Aorta (tissue), 5 donors: ENCODE data around the gene INO80. TPM values are rescaled to one million over a fixed set of nuclear protein-coding genes. Genes with fewer than 3 reads are reported as not detected.

ENCODE experiments used
- ATAC-seq: fragments of 200-7000 bp; cut with Tn5 transposase; one replicate; pipeline ENCODE4 v1.9.1; 2022; ENCODE audit warnings: moderate library complexity; ENCODE audit not compliant: low FRiP score
- DNase-seq, 2 donors: peaks; one replicate each; pipeline ENCODE4 v3.0.0-alpha.2; 2020
- H3K27ac ChIP-seq, 2 donors: one replicate each; pipeline ENCODE4 v1.5.1; 2013; ENCODE audit warnings: low read length in 2 of 2, mild to moderate bottlenecking in 2 of 2, moderate library complexity in 2 of 2, control low read depth in 1 of 2, inconsistent platforms in 1 of 2, low read depth in 1 of 2
- H3K27me3 ChIP-seq, 2 donors: one replicate each; pipeline ENCODE4 v1.6.1; 2013; ENCODE audit warnings: control low read depth in 1 of 2, low read length in 1 of 2, mild to moderate bottlenecking in 1 of 2, moderate library complexity in 1 of 2; ENCODE audit not compliant: insufficient read depth in 2 of 2, control insufficient read depth in 1 of 2
- H3K36me3 ChIP-seq, 2 donors: one replicate each; pipeline ENCODE4 v1.6.1; 2013; ENCODE audit warnings: control low read depth in 1 of 2, low read length in 1 of 2, mild to moderate bottlenecking in 1 of 2; ENCODE audit not compliant: insufficient read depth in 2 of 2, control insufficient read depth in 1 of 2
- H3K4me1 ChIP-seq, 2 donors: one replicate each; pipeline ENCODE4 v1.6.1; 2013; ENCODE audit warnings: low read length in 2 of 2, control low read depth in 1 of 2, mild to moderate bottlenecking in 1 of 2, moderate library complexity in 1 of 2; ENCODE audit not compliant: insufficient read depth in 2 of 2, control insufficient read depth in 1 of 2
- H3K4me3 ChIP-seq, 2 donors: one replicate each; pipeline ENCODE4 v1.5.1; 2013; ENCODE audit warnings: low read length in 2 of 2, control low read depth in 1 of 2, mild to moderate bottlenecking in 1 of 2
- H3K9me3 ChIP-seq: one replicate; pipeline ENCODE4 v1.6.1; 2013; ENCODE audit warnings: mild to moderate bottlenecking, low read length; ENCODE audit not compliant: control insufficient read depth
- WGBS, 2 donors: extraction: QIAGEN DNeasy Blood & Tissue Kit; methylation state at CpG; one replicate each; pipeline ENCODE4 v1.1.7; 2013; 5-methylcytosine and 5-hydroxymethylcytosine counted together
- intact Hi-C, 2 donors: fragments of 100-400 bp; cut with DNase I; formaldehyde crosslinking; loops; one replicate each; pipeline versions ENCODE4 v1.14.2 to v1.15.0; 2022
- polyA plus RNA-seq, 2 donors: library from polyadenylated mRNA; stranded (reverse); fragments of 200-250 nt; gene quantifications; one replicate each; pipeline ENCODE4 v1.2.3, GENCODE V29; 2013
- total RNA-seq, 2 donors: library from RNA; stranded (reverse); fragmentation: NEBNext Ultra II Directional; extraction: Animal tissue kit (Norgen Biotek cat#: 25700); gene quantifications; one replicate each; pipeline ENCODE4 v1.2.1, GENCODE V29; 2021
- donor health status: healthy with polysubstance abuse.
- donor health status: Bipolar disorder and iron deficiency.
- donor health status: DM: no; HTN: no; CAD: no.
- donor health status: DM: no; HTN: no; CAD: no.
- donor health status: DM: yes; HTN: yes; CAD: no.

INO80 gene
- total and polyA plus RNA-seq, 4 donors, result 6.5 to 25.1 (median 15.4) TPM

DNA sequence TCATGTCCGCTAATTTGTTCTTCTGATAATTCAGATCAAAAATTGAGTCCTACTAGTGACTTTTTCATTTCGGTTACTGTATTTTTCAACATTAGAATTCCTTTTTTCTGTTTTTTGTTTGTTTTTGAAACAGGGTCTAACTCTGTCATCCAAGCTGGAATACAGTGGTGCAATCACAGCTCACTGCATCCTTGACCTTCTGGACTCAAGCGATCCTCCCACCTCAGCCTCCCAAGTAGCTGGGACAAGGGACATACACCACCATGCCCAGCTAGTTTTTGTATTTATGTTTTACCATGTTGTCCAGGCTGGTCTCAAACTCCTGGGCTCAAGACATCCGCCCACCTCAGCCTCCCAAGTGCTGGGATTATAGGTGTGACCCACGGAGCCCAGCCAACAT is 8.0 kb upstream of the INO80 start:
- Histone ChIP-seq H3K27ac (no peak overlapping the region), H3K36me3 (no peaks in the 10 kb centered on the region), H3K9me3 (no peaks in the 10 kb centered on the region), H3K27me3 (no peaks in the 10 kb centered on the region), H3K4me1 (no peaks in the 10 kb centered on the region), H3K4me3 (no peak overlapping the region)
- WGBS, 2 donors, result 91 to 92% methylated on average over 5 of the region's 5 CpGs
- intact Hi-C loops, result no loop called here
- no peak for ATAC-seq
- DNase-seq, result no peak

GRCh38 chr15:41122849-41123248 is 6.8 kb upstream of the INO80 start:
- no peak for ATAC-seq
- Histone ChIP-seq H3K36me3 (no peaks in the 10 kb centered on the region), H3K9me3 (no peaks in the 10 kb centered on the region), H3K27ac (no peak overlapping the region), H3K4me3 (no peak overlapping the region), H3K27me3 (no peaks in the 10 kb centered on the region), H3K4me1 (no peaks in the 10 kb centered on the region)
- intact Hi-C loops, result no loop called here
- no peak for DNase-seq
- 76 to 78% methylated on average over 2 of the region's 2 CpGs for WGBS, 2 donors

- Histone ChIP-seq H3K4me3 (no peak overlapping the region), H3K36me3 (no peaks in the 10 kb centered on the region), H3K27me3 (no peaks in the 10 kb centered on the region), H3K27ac (no peak overlapping the region), H3K9me3 (no peaks in the 10 kb centered on the region), H3K4me1 (no peaks in the 10 kb centered on the region)
- ATAC-seq, result no peak
- intact Hi-C loops, result no loop called here
- WGBS, 2 donors, result 88 to 92% methylated on average over 4 to 5 of the region's 5 CpGs
- no peak for DNase-seq
Measured at GRCh38 chr15:41121951-41122350, 5.9 kb upstream of the INO80 start.

- intact Hi-C loops, result loop anchor here (5.0 to 10.0 kb wide), 3 partner anchors 115 to 522 kb away; partner anchors contain the start of genes CHP1 (in 1 of the 2), EXD1 (in 1 of the 2) and KNL1 (in 1 of the 2)
- H3K27me3 ChIP-seq, result no peaks in the 10 kb centered on the region
- no peaks in the 10 kb centered on the region for H3K4me1 ChIP-seq
- H3K27ac ChIP-seq, result peak overlapping the region in 1 of 2 donors; percentile 84
- DNase-seq, result no peak
- H3K36me3 ChIP-seq, result no peaks in the 10 kb centered on the region
- no peak for ATAC-seq
- WGBS, 2 donors, result 79 to 83% methylated on average over 6 of the region's 6 CpGs
- peak overlapping the region; percentile 53 to 78 for H3K4me3 ChIP-seq
- no peaks in the 10 kb centered on the region for H3K9me3 ChIP-seq
Measured at GRCh38 chr15:41116962-41117252, 827 bp upstream of the INO80 start.

DNA sequence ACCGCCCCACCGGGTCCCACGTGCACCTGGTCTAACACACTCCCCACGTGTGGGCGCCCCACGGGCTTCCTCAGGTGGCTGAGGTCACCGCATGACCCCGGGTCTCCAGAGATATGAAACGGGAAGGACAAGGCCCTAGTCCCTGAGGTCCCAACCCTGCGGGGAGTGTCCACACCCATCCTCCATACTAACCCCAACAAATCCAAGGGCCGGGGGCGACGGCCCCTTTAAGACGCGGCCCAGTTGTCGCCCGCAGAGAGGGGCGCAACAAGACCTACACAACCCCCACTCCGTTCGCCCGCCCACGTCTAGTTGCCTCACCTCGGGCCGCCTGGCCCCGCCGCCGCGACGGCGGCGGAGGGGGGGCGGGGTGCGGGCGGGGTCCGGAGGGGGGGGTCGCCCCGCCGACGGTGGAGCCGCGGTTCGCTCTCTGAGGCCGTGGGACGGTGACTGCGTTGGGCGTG is 396 bp downstream of the INO80 start:
- intact Hi-C loops, result loop anchor here (5.0 to 10.0 kb wide), 3 partner anchors 117 to 521 kb away; partner anchors contain the start of genes CHP1 (in 1 of the 2), EXD1 (in 1 of the 2) and KNL1 (in 1 of the 2)
- Histone ChIP-seq H3K4me3 (peak overlapping the region; percentile 78 to 91), H3K9me3 (no peaks in the 10 kb centered on the region), H3K27me3 (no peaks in the 10 kb centered on the region), H3K4me1 (no peaks in the 10 kb centered on the region), H3K27ac (peak overlapping the region; percentile 87 to 94), H3K36me3 (no peaks in the 10 kb centered on the region)
- DNase-seq (peak; percentile 76 to 90), ATAC-seq (peak; percentile 81)
- WGBS, 2 donors, result 0% methylated on average over 19 to 46 of the region's 46 CpGs

GRCh38 chr15:41115161-41115651 is 874 bp downstream of the INO80 start:
- H3K9me3 ChIP-seq, result no peaks in the 10 kb centered on the region
- peak overlapping the region in 1 of 2 donors; percentile 66 for H3K27ac ChIP-seq
- H3K27me3 ChIP-seq, result no peaks in the 10 kb centered on the region
- no peak for ATAC-seq
- 1% methylated on average over 10 of the region's 10 CpGs for WGBS, 2 donors
- DNase-seq, result no peak
- H3K4me3 ChIP-seq, result peak overlapping the region; percentile 78 to 91
- no peaks in the 10 kb centered on the region for H3K4me1 ChIP-seq
- H3K36me3 ChIP-seq, result no peaks in the 10 kb centered on the region
- intact Hi-C loops, result loop anchor here (5.0 to 10.0 kb wide), 3 partner anchors 117 to 520 kb away; partner anchors contain the start of genes CHP1 (in 1 of the 2), EXD1 (in 1 of the 2) and KNL1 (in 1 of the 2)

- no peak for DNase-seq
- Histone ChIP-seq H3K27me3 (no peaks in the 10 kb centered on the region), H3K9me3 (no peaks in the 10 kb centered on the region), H3K27ac (no peak overlapping the region), H3K4me1 (no peaks in the 10 kb centered on the region), H3K36me3 (no peaks in the 10 kb centered on the region), H3K4me3 (no peak overlapping the region)
- intact Hi-C loops, result no loop called here
- WGBS, 2 donors, result 88 to 92% methylated on average over 5 of the region's 5 CpGs
- no peak for ATAC-seq
Measured at GRCh38 chr15:41106947-41107346, 9.1 kb downstream of the INO80 start.

DNA sequence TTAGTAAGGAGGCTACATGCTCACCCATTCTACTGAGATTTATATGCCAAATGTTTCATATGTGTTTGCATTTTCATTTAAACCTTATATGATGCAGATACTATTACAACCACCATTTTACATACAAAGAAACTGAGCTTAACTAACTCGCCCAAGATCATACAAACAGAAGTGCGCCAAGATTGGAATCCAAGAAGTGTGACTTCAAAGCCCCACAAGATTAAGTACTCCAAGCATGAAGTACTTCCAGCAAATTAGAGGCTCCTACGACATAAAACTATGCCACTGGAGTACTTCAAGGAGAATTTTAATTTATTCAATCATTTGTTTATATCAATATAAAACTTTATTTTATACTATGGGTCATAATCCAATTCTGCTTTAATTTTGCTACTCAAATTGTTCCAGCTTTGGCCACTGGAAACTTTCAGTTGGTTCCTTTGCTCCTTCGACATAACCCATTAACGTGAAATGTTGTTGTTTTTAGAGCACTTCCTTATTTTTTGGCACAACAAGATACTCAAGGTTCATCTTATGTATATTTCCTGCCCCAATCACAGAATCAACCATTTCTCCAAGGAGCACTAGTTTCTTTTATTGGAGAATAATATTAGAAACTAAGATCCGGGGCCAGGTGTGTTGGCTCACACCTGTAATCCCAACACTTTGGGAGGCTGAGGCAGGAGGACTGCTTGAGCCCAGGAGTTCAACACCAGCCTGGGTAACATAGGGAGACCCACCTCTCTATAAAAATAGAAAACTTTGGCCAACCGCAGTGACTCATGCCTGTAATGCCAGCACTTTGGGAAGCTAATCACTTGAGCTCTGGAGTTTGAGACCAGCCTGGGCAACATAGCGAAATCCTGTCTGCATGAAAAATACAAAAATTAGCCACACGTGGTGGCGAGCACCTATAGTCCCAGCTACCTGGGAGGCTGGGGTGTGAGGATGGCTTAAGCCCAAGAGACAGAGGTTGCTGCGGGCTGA is 10.4 kb downstream of the INO80 start:
- no peaks in the 10 kb centered on the region for H3K9me3 ChIP-seq
- H3K4me3 ChIP-seq, result no peak overlapping the region
- no peaks in the 10 kb centered on the region for H3K36me3 ChIP-seq
- 86 to 87% methylated on average over 11 of the region's 11 CpGs for WGBS, 2 donors
- H3K27ac ChIP-seq, result no peak overlapping the region
- H3K27me3 ChIP-seq, result no peaks in the 10 kb centered on the region
- no peak for ATAC-seq
- no peak for DNase-seq
- intact Hi-C loops, result no loop called here
- H3K4me1 ChIP-seq, result no peaks in the 10 kb centered on the region
